Right atrium auricular region (tissue), 2 donors: ENCODE results near the gene MLYCD. TPM values are rescaled to one million over a fixed set of nuclear protein-coding genes. Genes with fewer than 3 reads are reported as not detected.

Source experiments
- DNase-seq: peaks from one replicate; pipeline ENCODE4 v3.0.0-alpha.2; 2019; ENCODE audit warnings: low spot score
- H3K27ac ChIP-seq, 2 donors: fragments of 200-600 bp; sonication (generic); 1 replicate in 1 of 2; 2 replicates in 1 of 2; pipeline ENCODE4 v1.5.1; 2016 to 2019
- H3K27me3 ChIP-seq, 2 donors: fragments of 200-600 bp; sonication (generic); one replicate each; pipeline versions ENCODE4 v1.5.1 to v1.6.0; 2017 to 2019
- H3K36me3 ChIP-seq: fragments of 200-600 bp; sonication (generic); one replicate; pipeline ENCODE4 v1.5.1; 2016
- H3K4me1 ChIP-seq, 2 donors: fragments of 200-600 bp; sonication (generic); one replicate each; pipeline versions ENCODE4 v1.5.1 to v1.6.0; 2017 to 2019
- H3K4me3 ChIP-seq, 2 donors: fragments of 200-600 bp; sonication (generic); 1 replicate in 1 of 2; 2 replicates in 1 of 2; pipeline ENCODE4 v1.5.1; 2017 to 2019; ENCODE audit warnings: mild to moderate bottlenecking in 1 of 2, moderate library complexity in 1 of 2
- H3K9me3 ChIP-seq, 2 donors: fragments of 200-600 bp; sonication (generic); one replicate each; pipeline ENCODE4 v1.5.1; 2019
- CTCF ChIP-seq, 2 donors: fragments of 200-600 bp; sonication (generic); IDR thresholded peaks; one replicate each; pipeline ENCODE4 v1.5.1; 2019; ENCODE audit warnings: antibody characterized with exemption in 2 of 2
- total RNA-seq, 2 donors: library from RNA; depleted of rRNA; stranded (reverse); fragments of >200 nt; gene quantifications; one replicate each; pipeline ENCODE4 v1.1.0, GENCODE V29; 2016

The MLYCD gene
- total RNA-seq, 2 donors from 2014 or later: 22.0 to 37.0 TPM

GRCh38 chr16:83887564-83887963 lies 11.4 kb upstream of the MLYCD start:
- no peak for DNase-seq

DNA sequence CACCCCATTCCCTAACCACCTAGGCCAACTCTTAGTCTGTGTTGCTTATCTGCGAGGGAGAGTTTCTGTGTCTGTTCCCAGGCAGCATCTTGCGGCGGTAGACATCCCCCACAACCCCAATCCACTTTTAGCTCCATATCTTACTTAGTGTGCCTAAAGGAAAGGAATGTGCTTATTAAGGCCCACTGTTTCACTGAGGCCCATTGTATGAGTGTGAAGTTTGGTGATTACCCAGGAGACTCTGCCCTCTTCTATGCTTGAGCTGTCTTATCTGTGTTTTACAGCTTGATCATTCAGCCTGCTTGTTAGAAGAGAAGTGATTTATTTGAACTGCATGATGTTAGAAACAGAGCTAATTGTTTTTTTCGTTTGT lies 10.3 kb upstream of the MLYCD start:
- Histone ChIP-seq H3K27ac (peak overlapping the region in 1 of 2 donors; percentile 48), H3K4me1 (peaks cover 0 to 7% of the 10 kb centered on the region in 2 donors)
- DNase-seq: no peak

More at GRCh38 chr16:83887564-83887963, 11.4 kb upstream of the MLYCD start:
- Histone ChIP-seq H3K27me3 (no peaks in the 10 kb centered on the region), H3K36me3 (no peaks in the 10 kb centered on the region), H3K9me3 (peaks cover 0 to 15% of the 10 kb centered on the region in 2 donors), H3K4me3 (no peak overlapping the region), H3K27ac (no peak overlapping the region), H3K4me1 (peaks cover 0 to 7% of the 10 kb centered on the region in 2 donors)
- TF ChIP-seq CTCF (IDR thresholded peaks at IDR 0.05): no peak

GRCh38 chr16:83890359-83890758 lies 8.6 kb upstream of the MLYCD start:
- H3K9me3 ChIP-seq: peaks cover 0 to 15% of the 10 kb centered on the region in 2 donors
- no peaks in the 10 kb centered on the region for H3K27me3 ChIP-seq
- H3K4me3 ChIP-seq: no peak overlapping the region
- H3K4me1 ChIP-seq: peaks cover 0 to 7% of the 10 kb centered on the region in 2 donors
- no peaks in the 10 kb centered on the region for H3K36me3 ChIP-seq
- DNase-seq: no peak
- no peak overlapping the region for H3K27ac ChIP-seq
- no peak for TF ChIP-seq CTCF (IDR thresholded peaks at IDR 0.05)

More for the DNA sequence above, 10.3 kb upstream of the MLYCD start:
- peaks cover 0 to 15% of the 10 kb centered on the region in 2 donors for H3K9me3 ChIP-seq
- no peaks in the 10 kb centered on the region for H3K27me3 ChIP-seq
- H3K36me3 ChIP-seq: no peaks in the 10 kb centered on the region
- TF ChIP-seq CTCF (IDR thresholded peaks at IDR 0.05): no peak
- H3K4me3 ChIP-seq: no peak overlapping the region

- no peak for TF ChIP-seq CTCF (IDR thresholded peaks at IDR 0.05)
Measured at GRCh38 chr16:83891742-83892141, 7.2 kb upstream of the MLYCD start.

GRCh38 chr16:83895243-83895642 lies 3.7 kb upstream of the MLYCD start:
- no peak overlapping the region for H3K4me3 ChIP-seq
- H3K4me1 ChIP-seq: peaks cover 0 to 13% of the 10 kb centered on the region in 2 donors
- no peak for TF ChIP-seq CTCF (IDR thresholded peaks at IDR 0.05)
- DNase-seq: no peak
- peaks cover 0 to 15% of the 10 kb centered on the region in 2 donors for H3K9me3 ChIP-seq
- H3K27ac ChIP-seq: no peak overlapping the region
- no peaks in the 10 kb centered on the region for H3K36me3 ChIP-seq
- H3K27me3 ChIP-seq: no peaks in the 10 kb centered on the region

More at GRCh38 chr16:83891742-83892141, 7.2 kb upstream of the MLYCD start:
- H3K36me3 ChIP-seq: no peaks in the 10 kb centered on the region
- H3K9me3 ChIP-seq: peaks cover 0 to 15% of the 10 kb centered on the region in 2 donors
- H3K27me3 ChIP-seq: no peaks in the 10 kb centered on the region
- H3K4me3 ChIP-seq: no peak overlapping the region
- DNase-seq: no peak
- no peak overlapping the region for H3K27ac ChIP-seq
- H3K4me1 ChIP-seq: peaks cover 0 to 7% of the 10 kb centered on the region in 2 donors

- DNase-seq: no peak
- Histone ChIP-seq H3K36me3 (no peaks in the 10 kb centered on the region), H3K27ac (no peak overlapping the region), H3K4me3 (no peak overlapping the region), H3K4me1 (peaks cover 0 to 18% of the 10 kb centered on the region in 2 donors), H3K27me3 (no peaks in the 10 kb centered on the region), H3K9me3 (peaks cover 0 to 9% of the 10 kb centered on the region in 2 donors)
- TF ChIP-seq CTCF (IDR thresholded peaks at IDR 0.05): no peak
Measured at GRCh38 chr16:83895942-83896341, 3.0 kb upstream of the MLYCD start.
